Activated CD4-positive, alpha-beta memory T cell treated with anti-CD3 and anti-CD28 coated beads for 36 hours (primary cell): ENCODE measurements around the gene RIMBP2. TPM values are rescaled to one million over a fixed set of nuclear protein-coding genes. Genes with fewer than 3 reads are reported as not detected.

ENCODE experiments used
- CTCF ChIA-PET: fragments of 350-600 bp; sonication (Branson Sonifier 250); formaldehyde crosslinking; loops from one replicate; lab custom pipeline; 2021; ENCODE audit warnings: antibody characterized with exemption, inconsistent platforms; lab: Charles Lee
- POLR2A ChIA-PET: fragments of 350-600 bp; sonication (Branson Sonifier 250); formaldehyde crosslinking; loops from one replicate; lab custom pipeline; 2021; ENCODE audit warnings: antibody characterized with exemption; lab: Charles Lee
- DNase-seq: peaks from one replicate; pipeline ENCODE4 v3.0.0-alpha.2; 2020
- H3K27ac Mint-ChIP-seq: one replicate; pipeline ENCODE4 v1.8.0; 2021; ENCODE audit warnings: mixed read lengths
- H3K27me3 Mint-ChIP-seq: one replicate; pipeline ENCODE4 v1.8.0; 2021; ENCODE audit warnings: mixed read lengths
- H3K36me3 Mint-ChIP-seq: one replicate; pipeline ENCODE4 v1.8.0; 2021; ENCODE audit warnings: mixed read lengths
- H3K4me1 Mint-ChIP-seq: one replicate; pipeline ENCODE4 v1.8.0; 2021; ENCODE audit warnings: low read depth, mixed read lengths
- H3K4me3 Mint-ChIP-seq: one replicate; pipeline ENCODE4 v1.8.0; 2021; ENCODE audit warnings: mild to moderate bottlenecking, mixed read lengths
- H3K9me3 Mint-ChIP-seq: one replicate; pipeline ENCODE4 v1.8.0; 2021; ENCODE audit warnings: mixed read lengths
- intact Hi-C: fragments of 100-400 bp; cut with micrococcal nuclease; formaldehyde crosslinking; loops from one replicate; pipeline ENCODE4 v1.15.1; 2023
- total RNA-seq, 2 experiments: library from RNA; stranded (reverse); gene quantifications; one replicate each; pipeline ENCODE4 v1.2.3, GENCODE V29; 2021

RIMBP2 gene
- total RNA-seq, 2 experiments from 2014 or later = 0.27 TPM; not detected in 1

DNA sequence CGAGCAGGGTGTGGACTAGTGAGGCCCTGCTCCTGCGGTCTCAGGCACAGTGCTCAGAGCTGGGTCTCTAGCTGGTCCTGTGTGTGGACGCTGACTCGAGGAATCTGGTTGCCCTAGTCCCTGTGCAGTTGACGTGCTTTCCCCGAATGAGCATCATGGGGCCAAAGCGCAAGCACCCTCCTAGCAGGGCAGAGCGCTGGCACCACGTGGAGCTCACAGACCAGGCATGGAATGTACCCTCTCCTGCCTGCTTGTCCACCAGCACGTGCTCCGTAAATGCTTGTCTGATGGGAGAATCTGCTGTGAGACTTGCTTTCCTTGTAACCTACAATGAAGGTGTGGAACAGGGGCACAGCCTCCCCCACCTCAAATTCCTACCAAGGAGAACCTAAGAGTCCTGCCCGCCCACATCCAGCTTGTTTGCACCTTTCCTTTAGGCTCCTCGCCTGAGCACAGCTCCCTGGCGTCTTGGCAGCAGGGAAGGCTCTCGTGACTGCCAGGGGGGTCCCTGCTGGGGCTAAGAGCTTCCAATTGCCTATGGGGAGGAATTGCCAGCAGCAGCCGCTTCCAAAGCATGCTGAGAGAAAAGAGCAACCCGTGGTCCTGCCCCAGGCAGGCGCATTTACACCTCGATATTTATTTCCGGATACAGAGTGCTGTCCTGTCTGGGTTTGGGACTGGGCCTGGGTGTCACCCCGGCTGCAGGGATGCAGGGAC is 253.4 kb downstream of the RIMBP2 start:
- H3K36me3 Mint-ChIP-seq = no peaks in the 10 kb centered on the region
- CTCF ChIA-PET = interaction anchor here (0.5 kb wide), 1 partner anchor 121 kb away, joined by 3 read pairs; no protein-coding TSS in a partner anchor
- no peaks in the 10 kb centered on the region for H3K27me3 Mint-ChIP-seq
- H3K9me3 Mint-ChIP-seq = peaks cover 18% of the 10 kb centered on the region
- H3K27ac Mint-ChIP-seq = no peak overlapping the region
- H3K4me1 Mint-ChIP-seq = no peaks in the 10 kb centered on the region
- intact Hi-C loops = no loop called here
- no peak for DNase-seq
- H3K4me3 Mint-ChIP-seq = no peak overlapping the region
- POLR2A ChIA-PET = no interaction called here

DNA sequence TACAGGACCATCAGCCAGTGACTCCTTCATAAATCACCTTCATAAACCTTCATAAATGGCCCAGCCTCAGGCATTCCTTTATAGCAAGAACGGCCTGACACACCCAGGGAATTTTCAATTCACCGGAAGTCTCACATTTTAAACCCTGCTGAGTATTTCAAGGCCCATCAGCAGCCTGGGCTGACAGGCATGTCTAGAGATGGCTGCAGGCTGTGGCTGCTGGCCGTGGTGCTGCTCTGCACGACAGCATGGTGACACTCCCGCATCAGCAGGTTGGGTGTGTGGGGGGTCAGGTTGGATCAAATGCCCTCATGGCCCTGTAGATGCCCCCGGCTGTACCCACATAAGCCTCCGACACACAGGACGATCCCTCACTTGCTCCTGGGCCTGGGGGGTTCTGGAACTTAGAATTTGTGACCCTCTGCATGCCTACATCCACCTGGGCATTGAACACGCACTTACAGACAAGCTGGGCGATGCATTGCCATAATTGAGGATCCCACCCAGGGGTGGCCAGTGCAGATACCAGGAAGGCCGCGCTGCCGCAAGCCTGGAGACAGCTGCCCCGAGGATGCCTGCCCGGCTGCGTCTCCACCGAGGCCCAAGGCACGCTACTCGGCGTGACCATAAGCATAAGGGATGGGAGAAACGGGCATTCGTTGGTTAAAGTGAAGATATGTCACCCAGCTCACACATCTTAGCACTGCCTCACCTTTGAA is 254.1 kb downstream of the RIMBP2 start:
- CTCF ChIA-PET = no interaction called here
- POLR2A ChIA-PET = no interaction called here

DNA sequence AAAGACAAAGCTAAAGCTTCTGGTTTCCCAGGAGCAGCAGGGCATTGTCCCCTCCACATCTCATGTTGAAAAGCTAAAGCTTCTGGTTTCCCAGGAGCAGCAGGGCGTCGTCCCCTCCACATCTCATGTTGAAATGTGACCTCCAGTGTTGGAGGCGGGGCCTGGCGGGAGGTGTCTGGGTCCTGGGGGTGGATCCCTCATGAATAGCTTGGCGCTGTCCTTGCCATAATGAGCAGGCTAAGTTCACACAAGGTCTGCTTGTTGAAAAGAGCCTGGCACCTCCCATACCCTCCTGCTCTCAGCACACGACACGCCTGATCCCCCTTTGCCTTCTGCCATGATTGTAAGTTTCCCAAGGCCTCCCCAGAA is 254.7 kb downstream of the RIMBP2 start:
- no peak for DNase-seq
- Mint-ChIP-seq H3K27ac (no peak overlapping the region), H3K36me3 (no peaks in the 10 kb centered on the region), H3K27me3 (no peaks in the 10 kb centered on the region), H3K4me1 (no peaks in the 10 kb centered on the region), H3K4me3 (no peak overlapping the region), H3K9me3 (peaks cover 5% of the 10 kb centered on the region)
- ChIA-PET CTCF (no interaction called here), POLR2A (no interaction called here)
- intact Hi-C loops = no loop called here

More for the DNA sequence above, 254.1 kb downstream of the RIMBP2 start:
- no peak overlapping the region for H3K27ac Mint-ChIP-seq
- no peaks in the 10 kb centered on the region for H3K4me1 Mint-ChIP-seq
- no peaks in the 10 kb centered on the region for H3K36me3 Mint-ChIP-seq
- no peak overlapping the region for H3K4me3 Mint-ChIP-seq
- H3K9me3 Mint-ChIP-seq = peaks cover 11% of the 10 kb centered on the region
- no peaks in the 10 kb centered on the region for H3K27me3 Mint-ChIP-seq
- intact Hi-C loops = no loop called here
- no peak for DNase-seq

DNA sequence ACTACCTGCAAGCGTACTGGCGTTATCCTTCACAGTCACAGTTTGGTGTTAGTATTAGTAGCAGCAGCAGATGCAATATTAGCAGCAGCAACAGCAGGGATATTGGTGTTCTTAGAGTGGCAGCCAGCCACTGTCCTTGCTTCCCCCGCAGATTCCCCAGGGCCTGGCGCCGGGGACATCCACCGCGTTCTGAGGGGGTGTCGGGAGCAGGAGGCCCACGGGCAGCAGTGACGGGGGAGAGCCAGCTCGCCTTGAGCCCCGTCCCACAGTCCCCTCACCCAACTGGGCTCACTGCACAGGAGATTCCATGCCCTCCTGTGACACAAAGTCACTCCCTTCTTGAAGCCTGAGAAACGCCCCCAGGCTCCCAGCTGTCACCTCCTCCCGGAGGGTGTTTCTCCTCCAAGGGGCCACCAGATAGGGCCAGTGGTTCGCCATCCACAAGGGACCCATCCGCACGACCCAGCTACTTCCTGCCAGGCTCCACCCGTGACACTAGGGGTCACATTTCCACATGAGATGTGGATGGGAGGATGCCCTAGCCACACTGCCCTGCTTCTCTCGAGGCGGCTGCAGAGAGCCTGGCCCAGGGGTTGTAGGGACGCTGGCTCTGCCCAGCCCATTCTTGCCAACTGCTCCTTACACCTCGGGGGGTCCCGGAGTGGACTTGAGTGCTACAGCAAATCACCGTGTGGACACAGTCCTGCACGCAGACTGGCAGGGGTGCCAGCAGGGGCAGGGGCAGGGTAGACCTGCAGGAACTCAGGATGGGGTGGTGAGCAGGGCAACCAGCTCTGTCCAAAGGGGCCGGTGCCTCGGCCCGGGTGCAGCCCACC is 255.3 kb downstream of the RIMBP2 start:
- peaks cover 5% of the 10 kb centered on the region for H3K9me3 Mint-ChIP-seq
- H3K27ac Mint-ChIP-seq = no peak overlapping the region
- no peaks in the 10 kb centered on the region for H3K27me3 Mint-ChIP-seq
- POLR2A ChIA-PET = no interaction called here
- no peak for DNase-seq
- intact Hi-C loops = no loop called here
- CTCF ChIA-PET = no interaction called here
- no peaks in the 10 kb centered on the region for H3K4me1 Mint-ChIP-seq
- H3K4me3 Mint-ChIP-seq = no peak overlapping the region
- H3K36me3 Mint-ChIP-seq = no peaks in the 10 kb centered on the region

DNA sequence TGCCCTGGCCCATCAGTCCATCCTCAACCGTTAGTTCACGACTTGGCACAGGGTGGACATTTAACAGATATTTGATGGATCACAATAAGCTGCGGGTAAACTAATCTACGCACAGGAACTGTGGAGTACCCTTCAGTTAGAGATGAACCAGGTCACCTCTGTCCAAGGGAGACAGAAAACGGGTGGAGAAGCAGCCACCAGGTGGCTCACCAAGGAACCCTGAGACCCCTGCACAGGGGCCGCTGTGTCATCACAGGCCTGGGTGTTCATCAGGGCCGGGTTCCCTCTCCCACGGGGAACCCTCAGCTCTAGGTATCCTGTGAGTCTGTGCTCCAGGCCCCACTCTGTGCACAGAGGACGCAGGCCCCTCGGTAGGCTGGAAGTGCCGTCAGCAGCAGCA is 256.2 kb downstream of the RIMBP2 start:
- Mint-ChIP-seq H3K4me1 (no peaks in the 10 kb centered on the region), H3K4me3 (no peak overlapping the region), H3K9me3 (peaks cover 5% of the 10 kb centered on the region), H3K27me3 (no peaks in the 10 kb centered on the region), H3K36me3 (no peaks in the 10 kb centered on the region), H3K27ac (no peak overlapping the region)
- DNase-seq = no peak
- ChIA-PET POLR2A (no interaction called here), CTCF (no interaction called here)
- intact Hi-C loops = no loop called here

DNA sequence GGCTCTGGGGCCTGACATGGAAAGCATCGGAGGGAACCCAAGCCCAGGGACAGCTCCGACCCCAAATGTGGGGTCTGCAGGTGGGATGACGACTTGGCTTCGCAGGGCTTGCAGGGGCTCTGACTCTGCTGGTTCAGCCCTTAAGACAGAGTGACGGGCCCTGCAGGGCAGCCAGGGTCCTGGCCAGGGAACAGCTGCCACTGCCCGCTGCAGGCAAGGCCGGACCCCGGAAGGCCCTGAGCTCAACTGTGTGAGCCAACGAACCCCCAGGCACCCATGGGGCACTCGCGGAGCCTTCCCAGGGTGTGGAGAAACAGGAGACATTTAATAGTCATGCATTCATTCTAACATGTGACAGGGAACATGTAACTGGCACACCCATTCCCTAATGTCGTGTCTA is 257.8 kb downstream of the RIMBP2 start:
- no peaks in the 10 kb centered on the region for H3K27me3 Mint-ChIP-seq
- no peaks in the 10 kb centered on the region for H3K9me3 Mint-ChIP-seq
- no peaks in the 10 kb centered on the region for H3K4me1 Mint-ChIP-seq
- DNase-seq = no peak
- CTCF ChIA-PET = no interaction called here
- no peak overlapping the region for H3K4me3 Mint-ChIP-seq
- no peak overlapping the region for H3K27ac Mint-ChIP-seq
- intact Hi-C loops = no loop called here
- no peaks in the 10 kb centered on the region for H3K36me3 Mint-ChIP-seq
- POLR2A ChIA-PET = no interaction called here

DNA sequence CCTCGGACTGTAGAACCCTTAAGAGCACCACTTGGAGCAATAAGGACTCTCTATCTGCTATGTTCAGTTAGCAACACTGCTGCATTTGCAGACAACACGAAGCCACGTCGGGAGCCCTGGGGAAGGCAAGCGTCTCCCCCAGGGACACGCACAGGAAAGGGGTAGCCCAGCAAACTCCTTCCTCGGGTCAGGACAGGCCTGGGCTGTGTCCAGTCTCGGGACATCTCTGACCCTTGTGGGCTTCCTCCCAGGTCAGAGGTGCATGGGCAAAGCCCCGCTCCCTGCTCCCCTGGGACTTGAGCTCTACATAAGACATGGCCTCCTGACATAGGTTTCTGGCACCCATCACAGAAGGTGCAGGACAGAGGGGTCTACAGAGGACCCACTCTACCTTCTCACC is 258.9 kb downstream of the RIMBP2 start:
- POLR2A ChIA-PET = no interaction called here
- H3K27ac Mint-ChIP-seq = no peak overlapping the region
- H3K27me3 Mint-ChIP-seq = no peaks in the 10 kb centered on the region
- intact Hi-C loops = no loop called here
- no peak for DNase-seq
- no peaks in the 10 kb centered on the region for H3K9me3 Mint-ChIP-seq
- no peaks in the 10 kb centered on the region for H3K36me3 Mint-ChIP-seq
- no peaks in the 10 kb centered on the region for H3K4me1 Mint-ChIP-seq
- CTCF ChIA-PET = no interaction called here
- no peak overlapping the region for H3K4me3 Mint-ChIP-seq

DNA sequence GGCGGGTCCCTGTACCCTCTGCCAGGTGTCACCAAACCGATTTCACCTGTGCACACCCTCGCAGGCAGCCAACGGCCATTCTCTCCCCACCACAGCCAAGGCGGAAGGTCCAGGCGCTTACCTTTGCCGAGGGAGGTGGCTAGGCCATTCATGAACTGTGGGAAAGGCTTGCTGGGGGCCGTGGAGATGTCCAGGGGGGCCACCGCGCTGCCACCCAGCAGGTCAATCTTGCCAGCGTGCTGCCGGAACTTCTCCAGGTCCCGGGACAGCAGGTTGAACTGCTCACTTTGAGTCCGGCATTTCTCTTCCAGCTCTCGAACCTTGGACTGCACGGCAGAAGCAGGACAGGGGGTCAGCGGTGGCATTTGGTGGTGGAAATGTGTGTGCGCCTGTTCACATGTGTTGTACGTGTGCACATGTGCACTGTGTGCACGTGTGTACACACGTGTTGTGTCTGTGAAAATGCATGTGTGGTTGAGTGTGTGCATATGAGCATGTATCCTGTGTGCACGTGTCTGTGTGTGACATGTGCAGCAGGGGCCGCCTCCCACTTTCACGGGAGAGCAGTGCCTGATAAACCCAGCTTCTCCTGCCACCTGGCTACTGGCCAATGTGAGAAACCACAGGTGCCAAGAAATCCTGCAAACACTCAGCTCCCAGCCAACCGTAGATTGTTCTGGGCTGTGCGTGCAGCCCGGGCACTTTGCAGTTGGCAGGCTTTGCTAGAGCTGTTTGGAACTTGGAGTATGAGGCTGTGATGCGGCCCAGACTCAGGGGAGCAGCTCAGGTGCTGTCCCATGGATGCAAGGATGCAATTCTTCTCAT is 259.5 kb downstream of the RIMBP2 start:
- no peak for DNase-seq
- ChIA-PET CTCF (no interaction called here), POLR2A (no interaction called here)
- Mint-ChIP-seq H3K27ac (no peak overlapping the region), H3K4me1 (no peaks in the 10 kb centered on the region), H3K4me3 (no peak overlapping the region), H3K36me3 (no peaks in the 10 kb centered on the region), H3K27me3 (no peaks in the 10 kb centered on the region), H3K9me3 (no peaks in the 10 kb centered on the region)
- intact Hi-C loops = no loop called here

DNA sequence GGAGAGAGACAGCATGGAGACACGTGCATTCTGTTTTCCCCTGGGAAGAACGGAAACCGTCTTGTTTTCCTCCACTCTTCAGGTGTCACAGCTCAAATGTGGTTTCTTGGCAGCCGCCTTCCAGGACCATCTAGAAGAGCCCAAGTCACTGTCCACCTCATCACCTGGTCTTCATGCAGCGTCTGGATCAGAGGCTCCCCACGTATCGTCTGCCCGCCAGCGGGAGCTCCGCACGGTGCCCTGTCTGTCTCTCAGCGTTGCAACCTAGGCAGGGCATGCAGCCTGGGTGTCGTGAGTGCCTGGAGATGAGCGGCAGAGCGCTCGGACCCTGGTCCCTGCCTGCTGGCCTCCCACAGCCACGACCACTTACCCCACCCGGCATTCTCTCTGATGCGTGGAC is 260.9 kb downstream of the RIMBP2 start:
- H3K36me3 Mint-ChIP-seq = no peaks in the 10 kb centered on the region
- no peak overlapping the region for H3K27ac Mint-ChIP-seq
- POLR2A ChIA-PET = no interaction called here
- CTCF ChIA-PET = no interaction called here
- intact Hi-C loops = no loop called here
- H3K27me3 Mint-ChIP-seq = no peaks in the 10 kb centered on the region
- H3K4me3 Mint-ChIP-seq = no peak overlapping the region
- no peaks in the 10 kb centered on the region for H3K9me3 Mint-ChIP-seq
- H3K4me1 Mint-ChIP-seq = no peaks in the 10 kb centered on the region
- no peak for DNase-seq

DNA sequence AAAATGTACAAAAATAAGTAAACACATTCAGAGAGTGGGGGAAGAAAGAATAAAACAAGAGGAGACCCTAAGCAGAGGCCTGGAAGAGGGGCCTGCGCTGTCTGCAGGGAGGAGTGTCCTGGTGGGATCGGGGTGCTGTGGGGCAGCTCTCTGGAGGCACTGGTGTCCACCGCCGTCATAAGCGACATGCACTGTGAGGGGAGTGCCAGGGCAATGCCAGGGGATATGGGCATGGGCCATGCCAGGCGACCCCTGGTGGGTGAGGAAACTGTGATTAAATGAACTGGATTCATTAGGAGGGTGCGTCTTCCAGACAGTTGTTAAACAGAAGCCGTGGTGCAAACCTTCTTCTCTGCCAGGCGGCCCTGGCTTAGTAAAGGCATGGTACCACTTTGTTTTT is 261.8 kb downstream of the RIMBP2 start:
- no peak for DNase-seq
- ChIA-PET POLR2A (no interaction called here), CTCF (no interaction called here)
- H3K4me1 Mint-ChIP-seq = no peaks in the 10 kb centered on the region
- no peak overlapping the region for H3K27ac Mint-ChIP-seq
- intact Hi-C loops = no loop called here
- no peak overlapping the region for H3K4me3 Mint-ChIP-seq
- no peaks in the 10 kb centered on the region for H3K27me3 Mint-ChIP-seq
- H3K9me3 Mint-ChIP-seq = no peaks in the 10 kb centered on the region
- no peaks in the 10 kb centered on the region for H3K36me3 Mint-ChIP-seq

DNA sequence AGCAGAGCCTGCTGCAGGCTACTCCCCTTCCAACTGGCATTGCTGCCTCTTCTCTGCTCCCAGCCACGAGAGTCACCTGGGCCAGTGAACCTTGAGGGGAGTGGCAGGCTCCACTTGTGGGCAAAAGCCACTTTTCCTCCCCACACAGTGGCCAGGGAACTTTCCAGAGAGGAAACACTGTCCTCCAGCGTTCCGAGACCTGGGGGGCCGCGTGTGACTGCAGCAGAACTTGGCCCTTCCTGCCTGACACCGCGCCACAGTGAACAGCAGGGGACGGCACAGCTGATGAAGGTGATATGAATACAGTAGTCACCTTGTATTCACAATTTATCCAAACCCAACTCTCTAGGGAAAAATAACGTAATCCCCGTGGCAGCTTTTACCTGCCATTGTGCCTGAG is 263.6 kb downstream of the RIMBP2 start:
- no peaks in the 10 kb centered on the region for H3K4me1 Mint-ChIP-seq
- H3K27ac Mint-ChIP-seq = no peak overlapping the region
- ChIA-PET CTCF (no interaction called here), POLR2A (no interaction called here)
- intact Hi-C loops = no loop called here
- H3K27me3 Mint-ChIP-seq = no peaks in the 10 kb centered on the region
- no peak overlapping the region for H3K4me3 Mint-ChIP-seq
- no peaks in the 10 kb centered on the region for H3K9me3 Mint-ChIP-seq
- H3K36me3 Mint-ChIP-seq = no peaks in the 10 kb centered on the region
- DNase-seq = no peak
